Skeletal muscle tissue (tissue), 4 donors: ENCODE measurements around the gene SIN3A. TPM values are rescaled to one million over a fixed set of nuclear protein-coding genes. Genes with fewer than 3 reads are reported as not detected.
"Not testable (repeated sequence)": the region's sequence is repeated elsewhere in the genome, so short reads cannot be mapped to it uniquely, and the experiment has no call there.

Experiments
- H3K27ac ChIP-seq: one replicate; pipeline ENCODE4 v1.7.0; 2013; ENCODE audit warnings: mild to moderate bottlenecking, low read depth, low read length, inconsistent platforms
- H3K27me3 ChIP-seq, 3 donors: one replicate each; pipeline ENCODE4 v1.7.0; 2013; ENCODE audit warnings: low read length in 3 of 3; ENCODE audit not compliant: control insufficient read depth in 3 of 3, insufficient read depth in 3 of 3
- H3K36me3 ChIP-seq, 3 donors: one replicate each; pipeline ENCODE4 v1.7.0; 2013; ENCODE audit warnings: low read length in 3 of 3; ENCODE audit not compliant: control insufficient read depth in 3 of 3, insufficient read depth in 3 of 3
- H3K4me1 ChIP-seq, 3 donors: one replicate each; pipeline ENCODE4 v1.7.0; 2013; ENCODE audit warnings: low read length in 3 of 3, mild to moderate bottlenecking in 3 of 3; ENCODE audit not compliant: control insufficient read depth in 3 of 3, insufficient read depth in 3 of 3
- H3K4me3 ChIP-seq, 3 donors: one replicate each; pipeline ENCODE4 v1.7.0; 2013; ENCODE audit warnings: low read length in 3 of 3
- H3K9ac ChIP-seq, 3 donors: one replicate each; pipeline ENCODE4 v1.7.0; 2013; ENCODE audit warnings: low read length in 3 of 3, mild to moderate bottlenecking in 3 of 3, moderate library complexity in 2 of 3, low read depth in 1 of 3
- H3K9me3 ChIP-seq, 3 donors: one replicate each; pipeline ENCODE4 v1.7.0; 2013; ENCODE audit warnings: low read length in 3 of 3; ENCODE audit not compliant: control insufficient read depth in 3 of 3
- total RNA-seq: library from RNA; depleted of rRNA; stranded (reverse); fragments of >200 nt; gene quantifications from one replicate; pipeline ENCODE4 v1.2.3, GENCODE V29; 2014
- donor health status: Osteomylitis.

Gene SIN3A
- total RNA-seq, 1 donor from 2014 or later: 40.7 TPM

- peaks cover 25 to 48% (median 43%) of the 10 kb centered on the region in 3 donors for H3K4me1 ChIP-seq
- no peaks in the 10 kb centered on the region for H3K27me3 ChIP-seq
- peak overlapping the region; percentile 77 to 92 (median 91) for H3K4me3 ChIP-seq
- H3K36me3 ChIP-seq: peaks cover 0 to 2% (median 0%) of the 10 kb centered on the region in 3 donors
- peak overlapping the region; percentile 98 for H3K27ac ChIP-seq
- H3K9me3 ChIP-seq: no peaks in the 10 kb centered on the region
- peak overlapping the region; percentile 92 to 95 (median 92) for H3K9ac ChIP-seq
These were observed 252 bp downstream of the SIN3A start for GRCh38 chr15:75451202-75451673.

- Histone ChIP-seq H3K36me3 (peaks cover 0 to 2% (median 0%) of the 10 kb centered on the region in 3 donors), H3K27ac (peak overlapping the region; percentile 98), H3K4me3 (peak overlapping the region; percentile 92 to 97 (median 96)), H3K4me1 (peaks cover 23 to 43% (median 40%) of the 10 kb centered on the region in 3 donors), H3K27me3 (no peaks in the 10 kb centered on the region), H3K9me3 (no peaks in the 10 kb centered on the region), H3K9ac (peak overlapping the region; percentile 75 to 90 (median 88))
These were observed 936 bp downstream of the SIN3A start for GRCh38 chr15:75450307-75451201.

GRCh38 chr15:75449585-75450306 is 1.7 kb downstream of the SIN3A start:
- peaks cover 23 to 43% (median 40%) of the 10 kb centered on the region in 3 donors for H3K4me1 ChIP-seq
- H3K27ac ChIP-seq: peak overlapping the region; percentile 98
- H3K9ac ChIP-seq: peak overlapping the region; percentile 48 to 88 (median 75)
- H3K36me3 ChIP-seq: peaks cover 0 to 2% (median 0%) of the 10 kb centered on the region in 3 donors
- peak overlapping the region; percentile 92 to 97 (median 96) for H3K4me3 ChIP-seq
- H3K27me3 ChIP-seq: no peaks in the 10 kb centered on the region
- no peaks in the 10 kb centered on the region for H3K9me3 ChIP-seq

GRCh38 chr15:75448171-75448570 is 3.3 kb downstream of the SIN3A start:
- peaks cover 18 to 37% (median 36%) of the 10 kb centered on the region in 3 donors for H3K4me1 ChIP-seq
- not testable (repeated sequence) for H3K36me3 ChIP-seq, H3K9ac ChIP-seq, H3K27me3 ChIP-seq, H3K27ac ChIP-seq, H3K4me3 ChIP-seq, H3K9me3 ChIP-seq

- no peaks in the 10 kb centered on the region for H3K9me3 ChIP-seq
- no peak overlapping the region for H3K9ac ChIP-seq
- peaks cover 7 to 27% (median 23%) of the 10 kb centered on the region in 3 donors for H3K4me1 ChIP-seq
- no peak overlapping the region for H3K27ac ChIP-seq
- H3K4me3 ChIP-seq: no peak overlapping the region
- H3K27me3 ChIP-seq: no peaks in the 10 kb centered on the region
- no peaks in the 10 kb centered on the region for H3K36me3 ChIP-seq
These were observed 5.3 kb downstream of the SIN3A start for GRCh38 chr15:75446151-75446550.

GRCh38 chr15:75445324-75445723 is 6.2 kb downstream of the SIN3A start:
- not testable (repeated sequence) for H3K9ac ChIP-seq, H3K9me3 ChIP-seq, H3K4me3 ChIP-seq, H3K36me3 ChIP-seq, H3K27ac ChIP-seq, H3K27me3 ChIP-seq
- H3K4me1 ChIP-seq: peaks cover 6 to 24% (median 23%) of the 10 kb centered on the region in 3 donors

GRCh38 chr15:75443972-75444453 is 7.5 kb downstream of the SIN3A start:
- not testable (repeated sequence) for H3K27ac ChIP-seq, H3K9ac ChIP-seq, H3K27me3 ChIP-seq, H3K36me3 ChIP-seq, H3K4me3 ChIP-seq, H3K9me3 ChIP-seq
- H3K4me1 ChIP-seq: peaks cover 0 to 14% (median 12%) of the 10 kb centered on the region in 3 donors

GRCh38 chr15:75437721-75438120 is 13.8 kb downstream of the SIN3A start:
- Histone ChIP-seq H3K36me3 (peaks cover 0 to 5% (median 0%) of the 10 kb centered on the region in 3 donors), H3K4me3 (no peak overlapping the region), H3K9ac (no peak overlapping the region), H3K4me1 (peaks cover 0 to 4% (median 3%) of the 10 kb centered on the region in 3 donors), H3K27ac (no peak overlapping the region), H3K27me3 (no peaks in the 10 kb centered on the region), H3K9me3 (no peaks in the 10 kb centered on the region)

- H3K36me3 ChIP-seq: peaks cover 0 to 5% (median 0%) of the 10 kb centered on the region in 3 donors
- H3K4me3 ChIP-seq: no peak overlapping the region
These were observed 14.6 kb downstream of the SIN3A start for GRCh38 chr15:75436881-75437280.

More at GRCh38 chr15:75436881-75437280, 14.6 kb downstream of the SIN3A start:
- Histone ChIP-seq H3K4me1 (peaks cover 0 to 4% (median 3%) of the 10 kb centered on the region in 3 donors), H3K27ac (no peak overlapping the region), H3K9me3 (no peaks in the 10 kb centered on the region), H3K27me3 (no peaks in the 10 kb centered on the region), H3K9ac (no peak overlapping the region)
